GM10266 (cell line): ENCODE results near the gene CFAP47.
"Not testable (repeated sequence)": the region's sequence is repeated elsewhere in the genome, so short reads cannot be mapped to it uniquely, and the experiment has no call there.

Experiments
- DNase-seq: peaks from one replicate; pipeline ENCODE4 v3.0.0; 2012; ENCODE audit errors: extremely low spot score
- TF ChIP-seq, protein P1 (sequence below): IDR thresholded peaks from 2 replicates; pipeline ENCODE4 v1.5.1; 2012; ENCODE audit warnings: mild to moderate bottlenecking, low read depth; ENCODE audit not compliant: control insufficient read depth, insufficient read depth; ENCODE audit errors: missing control alignments

Gene CFAP47

DNA sequence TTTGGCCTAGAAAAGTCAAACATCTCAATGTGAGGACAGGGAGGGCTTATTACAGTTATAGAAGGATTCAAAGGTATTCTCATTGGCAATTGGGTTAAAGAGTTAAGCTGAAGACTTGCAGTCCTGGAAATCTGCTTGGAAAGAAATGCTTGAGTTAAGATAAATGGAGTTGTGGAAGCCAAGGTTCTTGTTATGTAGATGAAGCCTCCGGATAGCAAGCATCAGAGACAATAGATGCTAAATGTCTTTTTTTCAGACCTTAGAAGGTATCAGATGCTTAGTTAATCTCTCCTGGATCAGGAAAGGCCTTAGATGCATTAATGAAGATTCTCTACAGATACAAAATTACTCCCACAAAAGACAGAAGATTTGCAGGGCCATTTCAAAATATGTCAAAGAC is 299.3 kb downstream of the CFAP47 start:
- DNase-seq: no peak
- TF ChIP-seq, protein P1, sequence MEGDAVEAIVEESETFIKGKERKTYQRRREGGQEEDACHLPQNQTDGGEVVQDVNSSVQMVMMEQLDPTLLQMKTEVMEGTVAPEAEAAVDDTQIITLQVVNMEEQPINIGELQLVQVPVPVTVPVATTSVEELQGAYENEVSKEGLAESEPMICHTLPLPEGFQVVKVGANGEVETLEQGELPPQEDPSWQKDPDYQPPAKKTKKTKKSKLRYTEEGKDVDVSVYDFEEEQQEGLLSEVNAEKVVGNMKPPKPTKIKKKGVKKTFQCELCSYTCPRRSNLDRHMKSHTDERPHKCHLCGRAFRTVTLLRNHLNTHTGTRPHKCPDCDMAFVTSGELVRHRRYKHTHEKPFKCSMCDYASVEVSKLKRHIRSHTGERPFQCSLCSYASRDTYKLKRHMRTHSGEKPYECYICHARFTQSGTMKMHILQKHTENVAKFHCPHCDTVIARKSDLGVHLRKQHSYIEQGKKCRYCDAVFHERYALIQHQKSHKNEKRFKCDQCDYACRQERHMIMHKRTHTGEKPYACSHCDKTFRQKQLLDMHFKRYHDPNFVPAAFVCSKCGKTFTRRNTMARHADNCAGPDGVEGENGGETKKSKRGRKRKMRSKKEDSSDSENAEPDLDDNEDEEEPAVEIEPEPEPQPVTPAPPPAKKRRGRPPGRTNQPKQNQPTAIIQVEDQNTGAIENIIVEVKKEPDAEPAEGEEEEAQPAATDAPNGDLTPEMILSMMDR: no peak

GRCh38 chrX:36234840-36235528 is 315.4 kb downstream of the CFAP47 start:
- DNase-seq: not testable (repeated sequence)

GRCh38 chrX:36241397-36241796 is 321.9 kb downstream of the CFAP47 start:
- no peak for DNase-seq
- TF ChIP-seq, protein P1: no peak

DNA sequence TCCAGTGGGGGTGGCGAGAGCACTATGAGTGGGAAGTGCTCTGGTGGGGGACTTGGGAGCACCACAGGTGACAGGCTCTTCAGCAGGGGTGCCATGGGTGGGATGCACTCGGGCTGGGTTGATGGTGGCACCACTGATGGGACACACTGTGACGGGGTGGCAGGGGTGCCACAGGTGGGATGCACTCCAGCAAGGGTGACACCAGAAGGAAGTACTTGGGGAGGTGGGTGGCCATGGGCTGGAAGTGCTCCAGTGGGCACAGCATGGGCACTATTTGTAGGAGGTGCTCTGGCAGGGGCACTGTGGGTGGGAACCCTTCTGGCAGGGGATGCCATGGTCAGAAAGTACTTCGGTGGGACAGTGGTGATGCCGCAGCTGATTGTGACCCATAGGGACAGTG is 346.6 kb downstream of the CFAP47 start:
- TF ChIP-seq, protein P1: no peak
- DNase-seq: no peak

GRCh38 chrX:36310136-36310535 is 390.6 kb downstream of the CFAP47 start:
- no peak for DNase-seq
- TF ChIP-seq, protein P1: no peak

- TF ChIP-seq, protein P1: no peak
- DNase-seq: no peak
These were observed 394.8 kb downstream of the CFAP47 start for GRCh38 chrX:36314303-36314702.

DNA sequence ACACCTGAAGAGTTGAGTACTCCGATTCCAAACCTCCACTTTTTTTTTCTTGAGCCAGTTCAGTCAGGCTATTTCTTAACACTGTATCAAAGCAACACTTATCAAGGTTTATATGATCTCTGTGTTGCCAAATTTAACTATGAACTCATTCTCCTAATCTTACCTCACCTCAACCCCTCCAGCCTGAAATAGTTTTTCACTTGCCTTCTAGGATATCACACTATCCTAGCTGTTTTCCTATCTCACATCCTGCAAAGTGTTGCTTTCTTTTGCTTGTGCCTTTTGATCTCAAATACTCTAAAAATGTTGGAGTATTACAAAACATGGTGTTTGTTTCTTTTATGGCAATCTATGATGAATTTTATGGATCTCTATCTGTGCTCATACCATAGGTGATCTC is 415.0 kb downstream of the CFAP47 start:
- no peak for DNase-seq
- TF ChIP-seq, protein P1: no peak

- TF ChIP-seq, protein P1: no peak
- no peak for DNase-seq
These were observed 417.2 kb downstream of the CFAP47 start for GRCh38 chrX:36336751-36337150.
